GM23338 (cell line): ENCODE data around the gene ARMC7. TPM values are rescaled to one million over a fixed set of nuclear protein-coding genes. Genes with fewer than 3 reads are reported as not detected.

ENCODE experiments used
- ATAC-seq: fragments of 200-7000 bp; cut with Tn5 transposase; 3 replicates; pipeline ENCODE4 v1.9.1; 2020
- DNase-seq: peaks from one replicate; pipeline ENCODE4 v3.0.0-alpha.2; 2015; ENCODE audit warnings: low spot score
- H2AFZ ChIP-seq: fragments of 200-600 bp; sonication (generic); 2 replicates; pipeline ENCODE4 v1.8.0; 2016; ENCODE audit warnings: antibody characterized with exemption, mild to moderate bottlenecking, moderate library complexity
- H3F3A ChIP-seq: fragments of 200-600 bp; sonication (generic); replicated peaks from 2 replicates; pipeline ENCODE4 v1.8.0; 2017; ENCODE audit warnings: antibody characterized with exemption, mixed run types, low read depth
- H3K27ac ChIP-seq: fragments of 200-600 bp; sonication (generic); 2 replicates; pipeline ENCODE4 v1.6.1; 2016; ENCODE audit warnings: low read depth
- H3K27me3 ChIP-seq: fragments of 200-600 bp; sonication (generic); 2 replicates; pipeline ENCODE4 v1.8.0; 2016; ENCODE audit warnings: mild to moderate bottlenecking, mixed run types, moderate library complexity; ENCODE audit not compliant: insufficient read depth
- H3K36me3 ChIP-seq: fragments of 200-600 bp; sonication (generic); 2 replicates; pipeline ENCODE4 v1.8.0; 2016; ENCODE audit warnings: mild to moderate bottlenecking; ENCODE audit not compliant: insufficient read depth
- H3K4me1 ChIP-seq: fragments of 200-600 bp; sonication (generic); 2 replicates; pipeline ENCODE4 v1.8.0; 2016; ENCODE audit warnings: mild to moderate bottlenecking, moderate library complexity; ENCODE audit not compliant: insufficient read depth
- H3K4me2 ChIP-seq: fragments of 200-600 bp; sonication (generic); 2 replicates; pipeline ENCODE4 v1.7.1; 2017; ENCODE audit warnings: mixed run types
- H3K4me3 ChIP-seq: fragments of 200-600 bp; sonication (generic); 2 replicates; pipeline ENCODE4 v1.6.1; 2016; ENCODE audit warnings: mixed run types
- H3K79me2 ChIP-seq: fragments of 200-600 bp; sonication (generic); replicated peaks from 2 replicates; pipeline ENCODE4 v1.8.0; 2017; ENCODE audit warnings: mild to moderate bottlenecking; ENCODE audit not compliant: insufficient read depth
- H3K9me2 ChIP-seq: fragments of 200-600 bp; sonication (generic); 2 replicates; pipeline ENCODE4 v1.8.0; 2017; ENCODE audit not compliant: insufficient read depth
- H4K20me1 ChIP-seq: fragments of 200-600 bp; sonication (generic); replicated peaks from 2 replicates; pipeline ENCODE4 v1.8.0; 2017; ENCODE audit warnings: mild to moderate bottlenecking; ENCODE audit not compliant: insufficient read depth
- H3K27ac Mint-ChIP-seq: 2 replicates; pipeline ENCODE4 v1.8.0; 2020; ENCODE audit warnings: inconsistent platforms, mild to moderate bottlenecking, moderate library complexity, mixed read lengths
- H3K27me3 Mint-ChIP-seq: 3 replicates; pipeline ENCODE4 v1.8.0; 2022; ENCODE audit warnings: low read depth, mild to moderate bottlenecking, moderate library complexity, mixed read lengths, inconsistent platforms; ENCODE audit not compliant: insufficient read depth, poor library complexity
- H3K36me3 Mint-ChIP-seq: 3 replicates; pipeline ENCODE4 v1.8.0; 2021; ENCODE audit warnings: low read depth, mild to moderate bottlenecking, inconsistent platforms, moderate library complexity, mixed read lengths
- H3K4me1 Mint-ChIP-seq: 3 replicates; pipeline ENCODE4 v1.8.0; 2020; ENCODE audit warnings: mild to moderate bottlenecking, inconsistent platforms, mixed read lengths
- H3K4me3 Mint-ChIP-seq: 3 replicates; pipeline ENCODE4 v1.8.0; 2021; ENCODE audit warnings: moderate library complexity, mild to moderate bottlenecking, inconsistent platforms, mixed read lengths
- H3K9me3 Mint-ChIP-seq: 3 replicates; pipeline ENCODE4 v1.8.0; 2020; ENCODE audit warnings: moderate library complexity, mild to moderate bottlenecking, inconsistent platforms, mixed read lengths
- CTCF ChIP-seq, 2 experiments: fragments of 200-600 bp in 1 of 2; sonication (generic) in 1 of 2; conservative IDR thresholded peaks; 2 replicates each; pipeline versions ENCODE4 v1.5.1 to v1.6.1; 2016 to 2017; ENCODE audit warnings: antibody characterized with exemption in 2 of 2, low read depth in 2 of 2, mild to moderate bottlenecking in 2 of 2, moderate library complexity in 1 of 2
- ETS1 ChIP-seq: IDR thresholded peaks from 2 replicates; pipeline ENCODE4 v1.6.1; 2016; ENCODE audit warnings: antibody characterized with exemption
- EZH2 ChIP-seq: fragments of 200-600 bp; sonication (generic); IDR thresholded peaks from one replicate; pipeline ENCODE4 v1.8.0; 2017; ENCODE audit warnings: antibody characterized with exemption, mild to moderate bottlenecking, low read depth; ENCODE audit not compliant: unreplicated experiment
- EZH2phosphoT487 ChIP-seq: fragments of 200-600 bp; sonication (generic); IDR thresholded peaks from one replicate; pipeline ENCODE4 v1.8.1; 2018; ENCODE audit warnings: antibody characterized with exemption; ENCODE audit not compliant: unreplicated experiment
- JUNB ChIP-seq: IDR thresholded peaks from one replicate; pipeline ENCODE4 v1.6.1; 2016; ENCODE audit warnings: antibody characterized with exemption; ENCODE audit not compliant: unreplicated experiment
- NANOG ChIP-seq: IDR thresholded peaks from 2 replicates; pipeline ENCODE4 v1.6.1; 2016; ENCODE audit warnings: antibody characterized with exemption, borderline replicate concordance
- POLR2AphosphoS5 ChIP-seq: IDR thresholded peaks from 2 replicates; pipeline ENCODE4 v1.6.1; 2016; ENCODE audit warnings: antibody characterized with exemption, low read depth
- STAT1 ChIP-seq: IDR thresholded peaks from one replicate; pipeline ENCODE4 v1.6.1; 2016; ENCODE audit warnings: antibody characterized with exemption; ENCODE audit not compliant: unreplicated experiment
- ZNF114 ChIP-seq: fragments of 250-450 bp; sonication (Bioruptor Pico); IDR thresholded peaks from 2 replicates; pipeline ENCODE4 v1.5.0; 2020; ENCODE audit warnings: mild to moderate bottlenecking, moderate library complexity
- ZNF331 ChIP-seq: fragments of 250-450 bp; sonication (Bioruptor Pico); IDR thresholded peaks from 2 replicates; pipeline ENCODE4 v1.5.0; 2020; ENCODE audit warnings: low read depth, mild to moderate bottlenecking, moderate library complexity
- ZNF462 ChIP-seq: fragments of 250-450 bp; sonication (Bioruptor Pico); IDR thresholded peaks from 2 replicates; pipeline ENCODE4 v1.5.0; 2020; ENCODE audit warnings: mild to moderate bottlenecking, moderate library complexity
- polyA plus RNA-seq: library from polyadenylated mRNA; unstranded; fragments of >200 nt; fragmentation: Nextera tagmentation; extraction: Ambion mirVana; gene quantifications from 2 replicates; pipeline ENCODE4 v1.2.1, GENCODE V29; 2016
- total RNA-seq: library from RNA; depleted of rRNA; stranded (reverse); fragments of >200 nt; shearing (Covaris generic); gene quantifications from 2 replicates; pipeline ENCODE4 v1.2.3, GENCODE V29; 2014

ARMC7 gene
- total and polyA plus RNA-seq, 2 experiments from 2014 or later, result 5.6 to 8.4 TPM

- Histone ChIP-seq H3K27me3 (no peaks in the 10 kb centered on the region), H3K79me2 (peaks cover 6% of the 10 kb centered on the region; the same call in 1 of the 2 replicates), H2AFZ (no peak overlapping the region), H3K36me3 (peaks cover 40% of the 10 kb centered on the region), H4K20me1 (peaks cover 10% of the 10 kb centered on the region; the same call in 1 of the 2 replicates), H3K27ac (no peak overlapping the region), H3K4me2 (no peak overlapping the region), H3F3A (0 out of 2 replicates have a peak, but pooled peaks cover 6% of the 10 kb centered on the region), H3K9me2 (no peaks in the 10 kb centered on the region), H3K4me1 (no peaks in the 10 kb centered on the region), H3K4me3 (no peak overlapping the region)
- DNase-seq (no peak), ATAC-seq (no peak)
- TF ChIP-seq NANOG, result no peak
- TF ChIP-seq CTCF (conservative IDR thresholded peaks at IDR 0.05; ENCODE audit: low read depth in 2 of 2), result no peak
- Mint-ChIP-seq H3K36me3 (peaks cover 66% of the 10 kb centered on the region), H3K27me3 (peaks cover 10% of the 10 kb centered on the region), H3K27ac (no peak overlapping the region), H3K9me3 (no peaks in the 10 kb centered on the region), H3K4me1 (no peaks in the 10 kb centered on the region), H3K4me3 (no peak overlapping the region)
These were observed 48.2 kb upstream of the ARMC7 start for GRCh38 chr17:75061618-75062017.

GRCh38 chr17:75063201-75063600, 46.6 kb upstream of the ARMC7 start:
- H3K4me2 ChIP-seq, result no peak overlapping the region
- no peak overlapping the region for H3K4me3 ChIP-seq
- Mint-ChIP-seq H3K9me3 (no peaks in the 10 kb centered on the region), H3K4me1 (no peaks in the 10 kb centered on the region), H3K4me3 (no peak overlapping the region), H3K27me3 (peaks cover 10% of the 10 kb centered on the region), H3K36me3 (peaks cover 56% of the 10 kb centered on the region), H3K27ac (no peak overlapping the region)
- H3K36me3 ChIP-seq, result peaks cover 40% of the 10 kb centered on the region
- H3K27me3 ChIP-seq, result no peaks in the 10 kb centered on the region
- peaks cover 10% of the 10 kb centered on the region; the same call in 1 of the 2 replicates for H4K20me1 ChIP-seq
- no peak overlapping the region for H2AFZ ChIP-seq
- 0 out of 2 replicates have a peak, but pooled peaks cover 6% of the 10 kb centered on the region for H3F3A ChIP-seq
- no peak for ATAC-seq
- H3K4me1 ChIP-seq, result no peaks in the 10 kb centered on the region
- DNase-seq, result no peak
- 0 out of 2 replicates have a peak overlapping the region, but pooled peaks have one; percentile 26 for H3K27ac ChIP-seq
- no peaks in the 10 kb centered on the region for H3K9me2 ChIP-seq
- no peaks in the 10 kb centered on the region for H3K79me2 ChIP-seq
- TF ChIP-seq EZH2phosphoT487 (no peak), CTCF (conservative IDR thresholded peaks at IDR 0.05; ENCODE audit: low read depth in 2 of 2) (no peak), ZNF114 (no peak), NANOG (no peak), ETS1 (no peak), STAT1 (no peak), JUNB (no peak), EZH2 (no peak), POLR2AphosphoS5 (no peak), ZNF331 (no peak), ZNF462 (CRISPR knock-in tag) (no peak)
